CD8-positive, alpha-beta memory T cell (primary cell): ENCODE measurements around the gene ARG2. TPM values are rescaled to one million over a fixed set of nuclear protein-coding genes. Genes with fewer than 3 reads are reported as not detected.

Source experiments
- CTCF ChIA-PET: fragments of 350-600 bp; sonication (Branson Sonifier 250); formaldehyde crosslinking; loops from one replicate; lab custom pipeline; 2021; ENCODE audit warnings: antibody characterized with exemption; lab: Charles Lee
- POLR2A ChIA-PET: fragments of 350-600 bp; sonication (Branson Sonifier 250); formaldehyde crosslinking; loops from one replicate; lab custom pipeline; 2021; ENCODE audit warnings: antibody characterized with exemption; lab: Charles Lee
- DNase-seq, 5 donors: peaks; one replicate each; pipeline versions ENCODE4 v3.0.0 to v3.0.0-alpha.2; 2020 to 2022; ENCODE audit warnings: mixed read lengths in 1 of 5
- H3K27ac ChIP-seq: one replicate; pipeline ENCODE4 v1.7.0; 2013; ENCODE audit warnings: low read depth, mild to moderate bottlenecking, low read length, moderate library complexity
- H3K27me3 ChIP-seq: 2 replicates; pipeline ENCODE4 v1.7.0; 2013; ENCODE audit warnings: low read length, mild to moderate bottlenecking; ENCODE audit not compliant: insufficient read depth, poor library complexity, severe bottlenecking
- H3K36me3 ChIP-seq: 2 replicates; pipeline ENCODE4 v1.7.0; 2013; ENCODE audit warnings: mild to moderate bottlenecking, low read length, moderate library complexity; ENCODE audit not compliant: insufficient read depth
- H3K4me1 ChIP-seq: 2 replicates; pipeline ENCODE4 v1.7.0; 2013; ENCODE audit warnings: mild to moderate bottlenecking, low read length, moderate library complexity; ENCODE audit not compliant: insufficient read depth
- H3K4me3 ChIP-seq: 2 replicates; pipeline ENCODE4 v1.7.0; 2013; ENCODE audit warnings: mild to moderate bottlenecking, low read length
- H3K9me3 ChIP-seq: 2 replicates; pipeline ENCODE4 v1.7.0; 2013; ENCODE audit warnings: mild to moderate bottlenecking, low read length
- H3K27ac Mint-ChIP-seq, 8 donors: one replicate each; pipeline ENCODE4 v1.8.0; 2020 to 2021; ENCODE audit warnings: mixed read lengths in 8 of 8, mild to moderate bottlenecking in 6 of 8, inconsistent platforms in 3 of 8, moderate library complexity in 3 of 8
- H3K27me3 Mint-ChIP-seq, 2 donors: one replicate each; pipeline ENCODE4 v1.8.0; 2020 to 2021; ENCODE audit warnings: mixed read lengths in 2 of 2, mild to moderate bottlenecking in 1 of 2, moderate library complexity in 1 of 2
- H3K36me3 Mint-ChIP-seq, 3 donors: one replicate each; pipeline ENCODE4 v1.8.0; 2020 to 2021; ENCODE audit warnings: mixed read lengths in 3 of 3, inconsistent platforms in 1 of 3, mild to moderate bottlenecking in 1 of 3
- H3K4me1 Mint-ChIP-seq, 3 donors: one replicate each; pipeline ENCODE4 v1.8.0; 2020 to 2021; ENCODE audit warnings: mixed read lengths in 3 of 3, inconsistent platforms in 1 of 3, mild to moderate bottlenecking in 1 of 3
- H3K4me3 Mint-ChIP-seq, 7 donors: one replicate each; pipeline ENCODE4 v1.8.0; 2020 to 2021; ENCODE audit warnings: mixed read lengths in 7 of 7, mild to moderate bottlenecking in 6 of 7, moderate library complexity in 4 of 7, inconsistent platforms in 2 of 7
- H3K9me3 Mint-ChIP-seq, 5 donors: one replicate each; pipeline ENCODE4 v1.8.0; 2020 to 2022; ENCODE audit warnings: mixed read lengths in 5 of 5, mild to moderate bottlenecking in 3 of 5, moderate library complexity in 2 of 5, inconsistent platforms in 1 of 5
- polyA plus RNA-seq: library from polyadenylated mRNA; unstranded; fragments of 300-500 nt; fragmentation: Illumina TruSeq; gene quantifications from one replicate; pipeline ENCODE4 v1.2.3, GENCODE V29; 2021
- total RNA-seq, 2 experiments: library from RNA; stranded (reverse); gene quantifications; one replicate each; pipeline ENCODE4 v1.2.3, GENCODE V29; 2021

ARG2 gene
- total and polyA plus RNA-seq, 3 experiments from 2014 or later, result 1.2 to 2.8 (median 2.3) TPM

GRCh38 chr14:67694791-67695393, 75.2 kb downstream of the ARG2 start:
- peaks cover 16 to 40% (median 28%) of the 10 kb centered on the region in 3 donors for H3K4me1 Mint-ChIP-seq
- H3K36me3 Mint-ChIP-seq, result peaks cover 0 to 40% (median 7%) of the 10 kb centered on the region in 3 donors
- Histone ChIP-seq H3K4me1 (peaks cover 9% of the 10 kb centered on the region), H3K4me3 (peak overlapping the region; percentile 76), H3K36me3 (peaks cover 26% of the 10 kb centered on the region), H3K27me3 (no peaks in the 10 kb centered on the region), H3K27ac (peak overlapping the region; percentile 84), H3K9me3 (no peaks in the 10 kb centered on the region)
- ChIA-PET CTCF (interaction anchor here (0.7 to 2.0 kb wide), 7 partner anchors 9 to 335 kb away, joined by 3 to 15 read pairs (median 4); partner anchors contain the start of genes ATP6V1D, EIF2S1, PIGH and VTI1B), POLR2A (interaction anchor here (1.0 to 1.7 kb wide), 4 partner anchors 20 to 122 kb away, joined by 3 to 9 read pairs (median 6); partner anchors contain the start of genes PIGH, VTI1B and ZFYVE26)
- peak overlapping the region; percentile 88 to 97 (median 90) for H3K4me3 Mint-ChIP-seq
- H3K27me3 Mint-ChIP-seq, result peaks cover 0 to 2% of the 10 kb centered on the region in 2 donors
- H3K9me3 Mint-ChIP-seq, result no peaks in the 10 kb centered on the region
- peak; percentile 50 to 74 (median 61) for DNase-seq
- peak overlapping the region; percentile 84 to 96 (median 94) for H3K27ac Mint-ChIP-seq

DNA sequence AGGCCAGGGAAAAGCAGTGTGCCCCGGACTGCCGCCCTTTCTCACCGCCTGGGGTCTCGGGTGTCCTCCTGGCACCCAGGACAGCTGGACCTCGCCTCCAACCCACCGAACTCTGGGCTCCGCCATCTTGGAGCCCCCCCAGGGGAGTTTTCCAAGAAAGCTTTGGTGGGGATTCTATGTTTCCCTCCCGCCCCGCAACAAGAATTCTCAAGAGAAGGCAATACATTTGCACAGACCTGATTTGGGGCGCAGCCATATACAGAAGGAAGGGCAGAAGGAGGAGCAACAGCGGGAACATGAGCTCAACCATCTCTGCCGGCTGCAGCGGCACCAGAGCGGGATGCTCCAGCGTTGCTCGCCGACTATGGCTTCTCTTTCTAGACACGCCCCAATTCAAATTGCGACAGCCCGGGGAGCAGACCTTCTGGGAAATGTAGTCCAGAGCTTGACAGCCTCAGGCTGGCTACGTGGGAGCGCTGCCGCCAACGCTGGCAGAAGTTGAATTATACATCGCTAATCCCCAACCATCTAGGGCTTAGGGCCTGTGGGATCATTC, 75.8 kb downstream of the ARG2 start, which contains the start of gene RDH11:
Gene RDH11 (minus strand): TSS at position 371 of the 556 bp plus-strand sequence. CDS start 61 bp downstream, at position 310.
- H3K27me3 Mint-ChIP-seq, result peaks cover 0 to 2% of the 10 kb centered on the region in 2 donors
- peaks cover 9% of the 10 kb centered on the region for H3K4me1 ChIP-seq
- CTCF ChIA-PET, result interaction anchor here (0.9 to 2.0 kb wide), 6 partner anchors 9 to 336 kb away, joined by 3 to 15 read pairs (median 4); partner anchors contain the start of genes ATP6V1D, EIF2S1, PIGH and VTI1B
- H3K36me3 Mint-ChIP-seq, result peaks cover 0 to 34% (median 3%) of the 10 kb centered on the region in 3 donors
- peak; percentile 68 to 88 (median 80) for DNase-seq
- POLR2A ChIA-PET, result interaction anchor here (0.5 to 1.7 kb wide), 7 partner anchors 19 to 1336 kb away, joined by 3 to 9 read pairs (median 3); partner anchors contain the start of genes PIGH, VTI1B and ZFYVE26
- H3K27ac ChIP-seq, result peak within 1 kb of the TSS; percentile 84
- H3K27me3 ChIP-seq, result no peaks in the 10 kb centered on the region
- H3K9me3 Mint-ChIP-seq, result no peaks in the 10 kb centered on the region
- peak within 1 kb of the TSS; percentile 88 to 97 (median 90) for H3K4me3 Mint-ChIP-seq
- H3K9me3 ChIP-seq, result no peaks in the 10 kb centered on the region
- H3K4me1 Mint-ChIP-seq, result peaks cover 16 to 40% (median 28%) of the 10 kb centered on the region in 3 donors
- H3K27ac Mint-ChIP-seq, result peak within 1 kb of the TSS; percentile 84 to 96 (median 94)
- H3K36me3 ChIP-seq, result peaks cover 20% of the 10 kb centered on the region
- H3K4me3 ChIP-seq, result peak within 1 kb of the TSS; percentile 76

- H3K9me3 ChIP-seq, result no peaks in the 10 kb centered on the region
- Mint-ChIP-seq H3K27me3 (peaks cover 0 to 2% of the 10 kb centered on the region in 2 donors), H3K4me1 (peaks cover 16 to 33% (median 28%) of the 10 kb centered on the region in 3 donors), H3K36me3 (peaks cover 0 to 19% (median 2%) of the 10 kb centered on the region in 3 donors), H3K27ac (peak overlapping the region in 2 of 8 donors; percentile 74 to 84), H3K4me3 (peak overlapping the region in 1 of 7 donors; percentile 78), H3K9me3 (no peaks in the 10 kb centered on the region)
- H3K27ac ChIP-seq, result no peak overlapping the region
- ChIA-PET CTCF (no interaction called here), POLR2A (no interaction called here)
- peaks cover 5% of the 10 kb centered on the region for H3K36me3 ChIP-seq
- DNase-seq, result no peak
- H3K4me3 ChIP-seq, result no peak overlapping the region
- no peaks in the 10 kb centered on the region for H3K27me3 ChIP-seq
- H3K4me1 ChIP-seq, result peaks cover 9% of the 10 kb centered on the region
These were observed 77.3 kb downstream of the ARG2 start for GRCh38 chr14:67697006-67697405.

GRCh38 chr14:67698179-67698578, 78.5 kb downstream of the ARG2 start:
- H3K4me1 Mint-ChIP-seq, result peaks cover 15 to 24% (median 20%) of the 10 kb centered on the region in 3 donors
- no peak overlapping the region for H3K4me3 Mint-ChIP-seq
- no peak overlapping the region for H3K27ac Mint-ChIP-seq
- ChIA-PET CTCF (interaction anchor here (0.8 to 1.3 kb wide), 3 partner anchors 98 to 271 kb away, joined by 3 read pairs; partner anchors contain the start of gene PIGH), POLR2A (no interaction called here)
- H3K36me3 Mint-ChIP-seq, result peaks cover 0 to 8% (median 0%) of the 10 kb centered on the region in 3 donors
- DNase-seq, result no peak
- peaks cover 0 to 2% of the 10 kb centered on the region in 2 donors for H3K27me3 Mint-ChIP-seq
- H3K9me3 ChIP-seq, result no peaks in the 10 kb centered on the region
- H3K27me3 ChIP-seq, result no peaks in the 10 kb centered on the region
- H3K4me3 ChIP-seq, result no peak overlapping the region
- H3K36me3 ChIP-seq, result no peaks in the 10 kb centered on the region
- no peak overlapping the region for H3K27ac ChIP-seq
- peaks cover 9% of the 10 kb centered on the region for H3K4me1 ChIP-seq
- H3K9me3 Mint-ChIP-seq, result no peaks in the 10 kb centered on the region

Other genes with a start within 250 kb of the ARG2 start
- 1 to 10 TPM in 1 of 2 experiments, under 1 TPM in 1; 0.81 to 1.2 TPM for gene PLEK2, start 207.8 kb upstream of the ARG2 start, total RNA-seq
- gene PLEK2, start 207.8 kb upstream of the ARG2 start, polyA plus RNA-seq, result 0.58 TPM
- gene TMEM229B, start 131.2 kb upstream of the ARG2 start, total RNA-seq, result 1 to 10 TPM; 3.2 to 4.4 TPM
- 34.4 TPM for gene TMEM229B, start 131.2 kb upstream of the ARG2 start, polyA plus RNA-seq
- gene PLEKHH1, start 86.6 kb upstream of the ARG2 start, total RNA-seq, result under 1 TPM; 0.77 to 0.86 TPM
- gene PLEKHH1, start 86.6 kb upstream of the ARG2 start, polyA plus RNA-seq, result not detected
- gene PIGH, start 19.7 kb upstream of the ARG2 start, total RNA-seq, result 10 to 100 TPM; 24.2 to 26.1 TPM
- gene PIGH, start 19.7 kb upstream of the ARG2 start, polyA plus RNA-seq, result 39.3 TPM
- gene VTI1B, start 54.7 kb downstream of the ARG2 start, total RNA-seq, result 10 to 100 TPM; 93.7 to 94.4 TPM
- gene VTI1B, start 54.7 kb downstream of the ARG2 start, polyA plus RNA-seq, result 81.4 TPM
- gene RDH11, start 75.8 kb downstream of the ARG2 start, total RNA-seq, result 10 to 100 TPM; 45.1 to 47.8 TPM
- 73.4 TPM for gene RDH11, start 75.8 kb downstream of the ARG2 start, polyA plus RNA-seq
- gene RDH12, start 82.0 kb downstream of the ARG2 start, total RNA-seq, result not detected
- gene RDH12, start 82.0 kb downstream of the ARG2 start, polyA plus RNA-seq, result not detected
- 10 to 100 TPM; 19.0 to 19.9 TPM for gene ZFYVE26, start 196.7 kb downstream of the ARG2 start, total RNA-seq
- 4.1 TPM for gene ZFYVE26, start 196.7 kb downstream of the ARG2 start, polyA plus RNA-seq
- gene RAD51B, start 199.9 kb downstream of the ARG2 start, total RNA-seq, result 10 to 100 TPM; 17.4 to 22.9 TPM
- gene RAD51B, start 199.9 kb downstream of the ARG2 start, polyA plus RNA-seq, result 15.7 TPM